ENCODE data around the gene CSF1. TPM values are rescaled to one million over a fixed set of nuclear protein-coding genes. Genes with fewer than 3 reads are reported as not detected.
"Not testable (repeated sequence)": the region's sequence is repeated elsewhere in the genome, so short reads cannot be mapped to it uniquely, and the experiment has no call there.

The CSF1 gene
- total and polyA plus RNA-seq, 9 donors: 6.3 to 14.1 (median 9.5) TPM

- Histone ChIP-seq H3K9me3 (replicated peaks; ENCODE audit: control insufficient read depth, low read depth, low read length) (no peaks in the 10 kb centered on the region), H3K4me1 (ENCODE audit: control insufficient read depth, insufficient read depth, low read length) (peaks cover 8% of the 10 kb centered on the region), H3K27ac (ENCODE audit: low read length) (no peak overlapping the region), H3K27me3 (ENCODE audit: control insufficient read depth, insufficient read depth, low read length) (no peaks in the 10 kb centered on the region), H3K36me3 (ENCODE audit: control insufficient read depth, insufficient read depth, low read length) (peaks cover 83% of the 10 kb centered on the region), H3K4me3 (ENCODE audit: low read length) (no peak overlapping the region)
- 100% methylated on average over 1 of the region's 6 CpGs for WGBS (ENCODE audit: insufficient coverage)
- DNase-seq: no peak
Measured at GRCh38 chr1:109919303-109919702, 8.7 kb downstream of the CSF1 start.

- WGBS (ENCODE audit: insufficient coverage): 95% methylated on average over 10 of the region's 10 CpGs
- H3K27ac ChIP-seq (ENCODE audit: low read length); H3K27me3 ChIP-seq (ENCODE audit: control insufficient read depth, insufficient read depth, low read length): not testable (repeated sequence)
Measured at GRCh38 chr1:109920391-109920790, 9.7 kb downstream of the CSF1 start.

DNA sequence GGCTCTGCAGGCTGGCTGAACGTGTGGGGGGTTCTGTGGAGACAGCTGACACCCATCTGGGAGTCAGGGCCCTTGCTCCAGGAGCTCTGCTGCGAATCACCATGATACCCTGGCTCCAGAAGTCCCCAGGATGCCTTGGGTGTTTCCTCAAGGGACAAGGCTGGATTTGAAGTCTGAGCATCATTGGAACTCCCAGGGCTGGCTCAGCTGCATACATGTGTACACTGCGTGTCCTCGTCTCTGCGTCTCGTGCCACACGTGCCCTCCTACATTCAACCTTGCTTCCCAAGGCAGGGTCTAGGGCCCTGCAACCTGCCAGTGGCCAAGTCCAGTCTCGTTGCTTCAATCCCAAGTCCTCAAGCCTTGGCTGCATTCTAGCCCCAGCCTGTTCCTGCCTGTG, 11.7 kb downstream of the CSF1 start:
- DNase-seq: no peak
- 90% methylated on average over 7 of the region's 8 CpGs for WGBS (ENCODE audit: insufficient coverage)
- H3K4me1 ChIP-seq (ENCODE audit: control insufficient read depth, insufficient read depth, low read length): peaks cover 8% of the 10 kb centered on the region
- no peaks in the 10 kb centered on the region for H3K27me3 ChIP-seq (ENCODE audit: control insufficient read depth, insufficient read depth, low read length)
- H3K36me3 ChIP-seq (ENCODE audit: control insufficient read depth, insufficient read depth, low read length): peaks cover 86% of the 10 kb centered on the region
- no peak overlapping the region for H3K4me3 ChIP-seq (ENCODE audit: low read length)
- H3K27ac ChIP-seq (ENCODE audit: low read length): no peak overlapping the region
- H3K9me3 ChIP-seq (replicated peaks; ENCODE audit: control insufficient read depth, low read depth, low read length): no peaks in the 10 kb centered on the region

More at GRCh38 chr1:109920391-109920790, 9.7 kb downstream of the CSF1 start:
- not testable (repeated sequence) for DNase-seq; H3K9me3 ChIP-seq (replicated peaks; ENCODE audit: control insufficient read depth, low read depth, low read length); H3K4me1 ChIP-seq (ENCODE audit: control insufficient read depth, insufficient read depth, low read length); H3K4me3 ChIP-seq (ENCODE audit: low read length)
- peaks cover 87% of the 10 kb centered on the region for H3K36me3 ChIP-seq (ENCODE audit: control insufficient read depth, insufficient read depth, low read length)

GRCh38 chr1:109923131-109923945, 12.7 kb downstream of the CSF1 start:
- Histone ChIP-seq H3K27me3 (ENCODE audit: control insufficient read depth, insufficient read depth, low read length) (no peaks in the 10 kb centered on the region), H3K4me1 (ENCODE audit: control insufficient read depth, insufficient read depth, low read length) (peaks cover 17% of the 10 kb centered on the region), H3K36me3 (ENCODE audit: control insufficient read depth, insufficient read depth, low read length) (peaks cover 81% of the 10 kb centered on the region), H3K9me3 (replicated peaks; ENCODE audit: control insufficient read depth, low read depth, low read length) (no peaks in the 10 kb centered on the region), H3K27ac (ENCODE audit: low read length) (no peak overlapping the region), H3K4me3 (ENCODE audit: low read length) (no peak overlapping the region)
- no peak for DNase-seq
- 67% methylated on average over 15 of the region's 17 CpGs for WGBS (ENCODE audit: insufficient coverage)

DNA sequence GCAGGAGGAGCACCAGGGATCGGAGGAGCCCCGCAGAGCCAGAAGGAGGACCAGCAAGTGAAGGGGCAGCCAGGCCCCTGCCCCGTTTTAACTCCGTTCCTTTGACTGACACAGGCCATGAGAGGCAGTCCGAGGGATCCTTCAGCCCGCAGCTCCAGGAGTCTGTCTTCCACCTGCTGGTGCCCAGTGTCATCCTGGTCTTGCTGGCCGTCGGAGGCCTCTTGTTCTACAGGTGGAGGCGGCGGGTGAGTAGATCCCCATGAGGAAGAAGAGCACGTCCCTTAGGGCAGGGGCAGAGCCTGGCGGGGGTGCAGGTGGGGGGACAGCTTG, 13.3 kb downstream of the CSF1 start:
- Histone ChIP-seq H3K27ac (ENCODE audit: low read length) (no peak overlapping the region), H3K27me3 (ENCODE audit: control insufficient read depth, insufficient read depth, low read length) (no peaks in the 10 kb centered on the region), H3K36me3 (ENCODE audit: control insufficient read depth, insufficient read depth, low read length) (peaks cover 81% of the 10 kb centered on the region), H3K4me1 (ENCODE audit: control insufficient read depth, insufficient read depth, low read length) (peaks cover 22% of the 10 kb centered on the region), H3K9me3 (replicated peaks; ENCODE audit: control insufficient read depth, low read depth, low read length) (no peaks in the 10 kb centered on the region), H3K4me3 (ENCODE audit: low read length) (no peak overlapping the region)
- no peak for DNase-seq
- 89% methylated on average over 12 of the region's 12 CpGs for WGBS (ENCODE audit: insufficient coverage)

DNA sequence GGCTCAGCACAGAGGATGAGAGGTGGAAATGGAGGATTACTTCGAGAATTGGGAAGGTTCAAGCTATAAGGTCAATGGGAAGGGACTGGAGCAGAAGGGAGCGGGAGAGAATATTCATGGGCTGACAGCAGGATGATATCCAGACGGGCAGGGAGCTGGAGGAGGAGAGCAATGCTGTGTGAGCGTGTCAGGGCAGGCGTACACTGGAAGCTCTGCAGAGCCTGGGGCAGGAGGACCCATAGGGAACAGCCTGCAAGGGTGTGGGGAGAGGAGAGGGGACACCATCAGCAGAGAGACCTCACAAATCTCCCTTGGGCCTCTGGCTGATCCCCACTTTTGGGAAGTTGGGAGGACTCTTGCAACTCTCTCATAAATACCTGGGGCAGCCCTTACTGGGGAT, 13.7 kb downstream of the CSF1 start:
- H3K4me3 ChIP-seq (ENCODE audit: low read length): no peak overlapping the region
- WGBS (ENCODE audit: insufficient coverage): 76% methylated on average over 4 of the region's 5 CpGs
- no peaks in the 10 kb centered on the region for H3K27me3 ChIP-seq (ENCODE audit: control insufficient read depth, insufficient read depth, low read length)
- no peak for DNase-seq
- H3K9me3 ChIP-seq (replicated peaks; ENCODE audit: control insufficient read depth, low read depth, low read length): no peaks in the 10 kb centered on the region
- H3K4me1 ChIP-seq (ENCODE audit: control insufficient read depth, insufficient read depth, low read length): peaks cover 25% of the 10 kb centered on the region
- peaks cover 81% of the 10 kb centered on the region for H3K36me3 ChIP-seq (ENCODE audit: control insufficient read depth, insufficient read depth, low read length)
- H3K27ac ChIP-seq (ENCODE audit: low read length): no peak overlapping the region

- H3K4me3 ChIP-seq (ENCODE audit: low read length): no peak overlapping the region
- WGBS (ENCODE audit: insufficient coverage): 70% methylated on average over 6 of the region's 8 CpGs
- DNase-seq: no peak
- no peak overlapping the region for H3K27ac ChIP-seq (ENCODE audit: low read length)
- H3K27me3 ChIP-seq (ENCODE audit: control insufficient read depth, insufficient read depth, low read length): no peaks in the 10 kb centered on the region
- peaks cover 83% of the 10 kb centered on the region for H3K36me3 ChIP-seq (ENCODE audit: control insufficient read depth, insufficient read depth, low read length)
- no peaks in the 10 kb centered on the region for H3K9me3 ChIP-seq (replicated peaks; ENCODE audit: control insufficient read depth, low read depth, low read length)
- peaks cover 32% of the 10 kb centered on the region for H3K4me1 ChIP-seq (ENCODE audit: control insufficient read depth, insufficient read depth, low read length)
Measured at GRCh38 chr1:109925159-109925990, 14.7 kb downstream of the CSF1 start.

GRCh38 chr1:109926662-109927300, 16.1 kb downstream of the CSF1 start:
- no peaks in the 10 kb centered on the region for H3K9me3 ChIP-seq (replicated peaks; ENCODE audit: control insufficient read depth, low read depth, low read length)
- H3K27me3 ChIP-seq (ENCODE audit: control insufficient read depth, insufficient read depth, low read length): no peaks in the 10 kb centered on the region
- H3K4me1 ChIP-seq (ENCODE audit: control insufficient read depth, insufficient read depth, low read length): peaks cover 44% of the 10 kb centered on the region
- 100% methylated on average over 1 of the region's 2 CpGs for WGBS (ENCODE audit: insufficient coverage)
- no peak for DNase-seq
- no peak overlapping the region for H3K4me3 ChIP-seq (ENCODE audit: low read length)
- H3K36me3 ChIP-seq (ENCODE audit: control insufficient read depth, insufficient read depth, low read length): peaks cover 73% of the 10 kb centered on the region
- H3K27ac ChIP-seq (ENCODE audit: low read length): no peak overlapping the region

- H3K4me1 ChIP-seq (ENCODE audit: control insufficient read depth, insufficient read depth, low read length): peaks cover 44% of the 10 kb centered on the region
- no peak overlapping the region for H3K4me3 ChIP-seq (ENCODE audit: low read length)
- peaks cover 71% of the 10 kb centered on the region for H3K36me3 ChIP-seq (ENCODE audit: control insufficient read depth, insufficient read depth, low read length)
- DNase-seq: no peak
- no peaks in the 10 kb centered on the region for H3K27me3 ChIP-seq (ENCODE audit: control insufficient read depth, insufficient read depth, low read length)
- H3K9me3 ChIP-seq (replicated peaks; ENCODE audit: control insufficient read depth, low read depth, low read length): no peaks in the 10 kb centered on the region
- no peak overlapping the region for H3K27ac ChIP-seq (ENCODE audit: low read length)
- 94% methylated on average over 5 of the region's 7 CpGs for WGBS (ENCODE audit: insufficient coverage)
Measured at GRCh38 chr1:109927356-109927755, 16.7 kb downstream of the CSF1 start.

DNA sequence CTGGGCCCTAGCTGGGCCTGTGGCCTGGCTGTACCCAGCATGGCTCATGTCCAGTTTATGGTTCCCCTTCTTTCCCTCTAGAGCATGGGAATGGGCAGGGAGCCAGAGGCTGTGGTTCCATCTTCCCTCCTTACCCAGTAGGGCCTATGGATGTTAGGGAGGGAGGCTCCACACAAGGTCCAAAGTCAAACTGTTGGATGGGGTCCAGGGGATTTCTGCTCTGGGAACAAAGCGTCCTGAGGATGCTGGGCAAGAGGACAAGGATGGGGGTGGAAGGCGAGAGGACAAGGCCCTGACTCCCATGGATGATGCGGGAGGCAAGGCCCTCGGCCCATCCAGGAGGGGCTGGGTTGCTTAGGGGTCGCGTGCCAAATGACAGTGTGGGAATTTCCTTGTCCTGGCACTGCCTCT, 17.3 kb downstream of the CSF1 start:
- peak overlapping the region; percentile 2 for H3K27ac ChIP-seq (ENCODE audit: low read length)
- H3K27me3 ChIP-seq (ENCODE audit: control insufficient read depth, insufficient read depth, low read length): no peaks in the 10 kb centered on the region
- H3K36me3 ChIP-seq (ENCODE audit: control insufficient read depth, insufficient read depth, low read length): peaks cover 65% of the 10 kb centered on the region
- WGBS (ENCODE audit: insufficient coverage): 50% methylated on average over 2 of the region's 6 CpGs
- H3K4me3 ChIP-seq (ENCODE audit: low read length): no peak overlapping the region
- H3K9me3 ChIP-seq (replicated peaks; ENCODE audit: control insufficient read depth, low read depth, low read length): no peaks in the 10 kb centered on the region
- DNase-seq: peak; percentile 75
- peaks cover 44% of the 10 kb centered on the region for H3K4me1 ChIP-seq (ENCODE audit: control insufficient read depth, insufficient read depth, low read length)
